GM10266 (cell line): Measurements from ENCODE around the gene PGAM2.

Source experiments
- DNase-seq: peaks from one replicate; pipeline ENCODE4 v3.0.0; 2012; ENCODE audit errors: extremely low spot score
- TF ChIP-seq, protein P1 (sequence below): IDR thresholded peaks from 2 replicates; pipeline ENCODE4 v1.5.1; 2012; ENCODE audit warnings: mild to moderate bottlenecking, low read depth; ENCODE audit not compliant: control insufficient read depth, insufficient read depth; ENCODE audit errors: missing control alignments

PGAM2 gene

DNA sequence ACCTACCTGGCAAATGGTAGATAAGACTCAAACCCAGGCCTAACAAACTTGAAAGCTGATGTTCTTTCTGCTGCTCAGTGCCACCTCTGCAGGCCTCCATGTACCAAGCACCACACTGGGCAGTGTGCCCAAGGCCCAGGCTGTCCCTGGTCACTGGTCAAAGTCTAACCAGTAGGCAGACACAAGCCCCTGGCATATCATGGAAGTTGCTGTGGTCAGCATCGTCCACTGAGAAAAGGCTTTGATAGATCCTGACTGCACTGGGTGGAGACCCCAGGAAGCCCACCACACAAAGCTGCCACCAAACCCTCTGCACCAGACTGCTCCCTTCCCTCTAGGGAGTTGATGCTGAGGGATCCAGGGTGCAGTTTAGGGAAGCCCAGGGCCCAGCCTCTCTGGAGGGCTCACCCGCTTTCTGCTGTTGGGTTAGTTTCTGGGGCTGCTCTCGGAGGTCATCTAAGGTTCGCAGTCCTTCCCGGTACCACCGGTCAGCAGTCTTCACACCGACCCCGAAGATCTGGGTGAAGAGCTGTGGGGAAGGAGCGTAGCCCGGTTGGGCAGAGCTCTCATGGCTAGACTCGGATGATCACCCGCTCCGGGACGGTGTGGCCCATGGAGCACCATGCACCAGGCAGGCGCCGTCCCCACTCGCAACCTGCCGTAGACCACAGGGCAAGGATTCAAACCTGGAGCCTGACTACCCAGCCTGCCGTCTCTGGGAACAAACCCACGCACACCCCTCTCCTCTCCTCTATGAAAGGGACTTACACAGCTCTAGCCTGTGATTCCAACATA, 10.9 kb upstream of the PGAM2 start:
- DNase-seq = no peak
- TF ChIP-seq, protein P1, sequence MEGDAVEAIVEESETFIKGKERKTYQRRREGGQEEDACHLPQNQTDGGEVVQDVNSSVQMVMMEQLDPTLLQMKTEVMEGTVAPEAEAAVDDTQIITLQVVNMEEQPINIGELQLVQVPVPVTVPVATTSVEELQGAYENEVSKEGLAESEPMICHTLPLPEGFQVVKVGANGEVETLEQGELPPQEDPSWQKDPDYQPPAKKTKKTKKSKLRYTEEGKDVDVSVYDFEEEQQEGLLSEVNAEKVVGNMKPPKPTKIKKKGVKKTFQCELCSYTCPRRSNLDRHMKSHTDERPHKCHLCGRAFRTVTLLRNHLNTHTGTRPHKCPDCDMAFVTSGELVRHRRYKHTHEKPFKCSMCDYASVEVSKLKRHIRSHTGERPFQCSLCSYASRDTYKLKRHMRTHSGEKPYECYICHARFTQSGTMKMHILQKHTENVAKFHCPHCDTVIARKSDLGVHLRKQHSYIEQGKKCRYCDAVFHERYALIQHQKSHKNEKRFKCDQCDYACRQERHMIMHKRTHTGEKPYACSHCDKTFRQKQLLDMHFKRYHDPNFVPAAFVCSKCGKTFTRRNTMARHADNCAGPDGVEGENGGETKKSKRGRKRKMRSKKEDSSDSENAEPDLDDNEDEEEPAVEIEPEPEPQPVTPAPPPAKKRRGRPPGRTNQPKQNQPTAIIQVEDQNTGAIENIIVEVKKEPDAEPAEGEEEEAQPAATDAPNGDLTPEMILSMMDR = no peak

DNA sequence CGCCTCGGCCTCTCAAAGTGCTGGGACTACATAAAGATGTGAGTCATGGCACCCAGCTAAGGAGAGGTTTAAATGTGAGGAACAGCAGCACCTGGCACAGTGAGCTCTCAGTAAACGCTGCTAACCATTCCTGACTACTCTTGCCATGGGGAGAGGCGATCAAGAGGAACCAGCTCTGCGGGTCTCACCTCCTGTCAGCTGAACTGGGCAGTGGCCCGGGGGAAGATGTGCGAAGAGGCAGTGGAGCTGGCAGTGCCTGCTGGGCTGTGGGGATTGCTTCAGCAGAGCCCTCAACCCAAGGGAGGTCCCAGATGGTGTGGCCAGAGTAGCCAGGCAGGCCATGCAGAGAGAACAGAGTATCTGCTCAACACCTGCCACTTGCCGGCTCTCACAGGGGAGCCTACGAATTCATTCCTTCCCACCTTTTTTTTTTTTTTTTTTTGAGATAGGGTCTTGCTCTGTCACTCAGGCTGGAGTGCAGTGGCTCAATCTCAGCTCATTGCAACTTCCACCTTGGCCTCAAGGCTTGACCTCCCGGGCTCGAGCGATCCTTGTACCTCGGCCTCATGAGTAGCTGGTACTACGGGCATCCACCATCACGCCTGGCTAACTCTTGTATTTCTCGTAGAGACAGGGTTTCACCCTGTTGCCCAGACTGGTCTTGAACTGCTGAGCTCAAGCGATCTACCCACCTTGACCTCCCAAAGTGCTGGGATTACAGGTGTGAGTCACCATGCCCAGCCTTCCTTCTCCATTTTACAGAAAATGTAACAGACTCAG, 10.1 kb upstream of the PGAM2 start:
- DNase-seq = no peak
- TF ChIP-seq, protein P1 = no peak

- no peak for DNase-seq
- TF ChIP-seq, protein P1 = no peak
Observed at GRCh38 chr7:44074349-44074695, 9.0 kb upstream of the PGAM2 start.

- TF ChIP-seq, protein P1 = no peak
- peak; percentile 64 for DNase-seq
Observed at GRCh38 chr7:44073664-44074348, 8.4 kb upstream of the PGAM2 start.

GRCh38 chr7:44072364-44073231, 7.2 kb upstream of the PGAM2 start:
- peak; percentile 53 for DNase-seq
- TF ChIP-seq, protein P1 = peak; percentile 48

DNA sequence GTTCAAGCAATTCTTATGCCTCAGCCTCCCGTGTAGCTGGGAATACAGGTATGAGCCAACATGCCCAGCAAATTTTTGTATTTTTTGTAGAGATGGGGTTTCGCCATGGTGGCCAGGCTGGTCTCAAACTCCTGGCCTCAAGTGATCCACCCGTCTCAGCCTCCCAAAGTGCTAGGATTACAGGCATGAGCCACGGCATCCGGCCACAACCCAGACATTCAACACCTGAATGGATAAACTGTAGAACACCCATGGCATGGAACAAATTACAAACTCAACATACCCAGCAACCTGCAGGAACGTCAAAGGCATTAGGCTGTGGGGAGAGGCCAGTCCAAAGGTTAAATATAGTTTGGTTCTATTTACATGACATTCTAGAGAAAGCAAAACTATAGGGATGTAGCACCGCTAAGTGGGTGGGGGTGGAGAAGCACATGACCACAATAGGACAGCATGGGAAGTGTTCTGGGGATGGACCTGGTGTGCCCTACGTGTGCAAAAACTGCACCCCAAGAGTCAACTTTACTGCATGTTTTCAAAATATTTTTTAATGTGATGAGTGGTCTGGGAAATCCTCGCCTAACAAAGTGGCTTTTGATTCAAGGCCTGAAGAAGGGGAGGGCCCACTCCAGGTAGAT, 6.5 kb upstream of the PGAM2 start:
- TF ChIP-seq, protein P1 = no peak
- no peak for DNase-seq
